Breast epithelium (tissue), 4 donors: ENCODE data around the gene SATB1. TPM values are rescaled to one million over a fixed set of nuclear protein-coding genes. Genes with fewer than 3 reads are reported as not detected.

Experiments used
- DNase-seq, 2 donors: peaks; one replicate each; pipeline ENCODE4 v3.0.0-alpha.2; 2019; ENCODE audit warnings: low spot score in 2 of 2
- H3K27ac ChIP-seq, 2 donors: fragments of 200-600 bp; sonication (generic) in 1 of 2; one replicate each; pipeline ENCODE4 v1.5.1; 2016 to 2019; ENCODE audit warnings: mild to moderate bottlenecking in 1 of 2
- H3K27me3 ChIP-seq, 2 donors: fragments of 200-600 bp; sonication (generic) in 1 of 2; one replicate each; pipeline versions ENCODE4 v1.5.1 to v1.6.0; 2017 to 2019; ENCODE audit warnings: control low read depth in 1 of 2, mild to moderate bottlenecking in 1 of 2
- H3K36me3 ChIP-seq: fragments of 200-600 bp; one replicate; pipeline ENCODE4 v1.5.1; 2019
- H3K4me1 ChIP-seq, 2 donors: fragments of 200-600 bp; sonication (generic); one replicate each; pipeline ENCODE4 v1.5.1; 2016 to 2019; ENCODE audit warnings: control low read depth in 1 of 2
- H3K4me3 ChIP-seq, 3 donors: fragments of 200-600 bp; sonication (generic); 1 replicate in 2 of 3; 2 replicates in 1 of 3; pipeline ENCODE4 v1.5.1; 2016 to 2019; ENCODE audit warnings: mild to moderate bottlenecking in 3 of 3, moderate library complexity in 2 of 3
- H3K9me3 ChIP-seq, 2 donors: fragments of 200-600 bp; sonication (generic) in 1 of 2; one replicate each; pipeline ENCODE4 v1.5.1; 2016 to 2019; ENCODE audit warnings: control low read depth in 1 of 2
- CTCF ChIP-seq, 3 donors: fragments of 450-650 bp; IDR thresholded peaks; one replicate each; pipeline ENCODE4 v1.5.1; 2016 to 2017; ENCODE audit warnings: antibody characterized with exemption in 3 of 3, mild to moderate bottlenecking in 3 of 3, moderate library complexity in 3 of 3
- POLR2A ChIP-seq: fragments of 450-650 bp; IDR thresholded peaks from one replicate; pipeline ENCODE4 v1.6.1; 2016; ENCODE audit warnings: antibody characterized with exemption, mild to moderate bottlenecking, moderate library complexity
- POLR2AphosphoS5 ChIP-seq, 3 donors: sonication (generic); formaldehyde crosslinking; IDR thresholded peaks; one replicate each; pipeline ENCODE4 v1.6.1; 2017; ENCODE audit warnings: antibody characterized with exemption in 3 of 3
- intact Hi-C: fragments of 100-400 bp; cut with DNase I; formaldehyde crosslinking; loops from one replicate; pipeline ENCODE4 v1.15.1; 2023; ENCODE audit warnings: low total_unique reads
- total RNA-seq, 3 donors: library from RNA; depleted of rRNA; stranded (reverse); fragments of >200 nt; gene quantifications; one replicate each; pipeline ENCODE4 v1.1.0, GENCODE V29; 2016

Gene SATB1
- total RNA-seq, 3 donors from 2014 or later: 25.4 to 55.5 (median 51.1) TPM

GRCh38 chr3:18382760-18383369, 42.3 kb downstream of the SATB1 start:
- H3K36me3 ChIP-seq: no peaks in the 10 kb centered on the region
- no peak overlapping the region for H3K4me3 ChIP-seq
- H3K4me1 ChIP-seq: no peaks in the 10 kb centered on the region
- H3K27ac ChIP-seq: no peak overlapping the region
- no peak for DNase-seq
- no peaks in the 10 kb centered on the region for H3K9me3 ChIP-seq
- intact Hi-C loops: no loop called here
- no peaks in the 10 kb centered on the region for H3K27me3 ChIP-seq
- TF ChIP-seq POLR2AphosphoS5 (IDR thresholded peaks at IDR 0.05): no peak
- no peak for TF ChIP-seq POLR2A
- no peak for TF ChIP-seq CTCF (IDR thresholded peaks at IDR 0.05)

GRCh38 chr3:18379647-18380046, 45.5 kb downstream of the SATB1 start:
- Histone ChIP-seq H3K4me1 (no peaks in the 10 kb centered on the region), H3K27me3 (no peaks in the 10 kb centered on the region), H3K9me3 (no peaks in the 10 kb centered on the region), H3K36me3 (no peaks in the 10 kb centered on the region), H3K27ac (no peak overlapping the region), H3K4me3 (no peak overlapping the region)
- no peak for DNase-seq
- intact Hi-C loops: no loop called here
- TF ChIP-seq CTCF (IDR thresholded peaks at IDR 0.05) (no peak), POLR2AphosphoS5 (IDR thresholded peaks at IDR 0.05) (no peak), POLR2A (no peak)

GRCh38 chr3:18378218-18378617, 46.9 kb downstream of the SATB1 start:
- no peak overlapping the region for H3K27ac ChIP-seq
- no peaks in the 10 kb centered on the region for H3K9me3 ChIP-seq
- no peaks in the 10 kb centered on the region for H3K4me1 ChIP-seq
- H3K27me3 ChIP-seq: no peaks in the 10 kb centered on the region
- H3K4me3 ChIP-seq: no peak overlapping the region
- no peak for DNase-seq
- TF ChIP-seq POLR2AphosphoS5 (IDR thresholded peaks at IDR 0.05) (no peak), POLR2A (no peak), CTCF (IDR thresholded peaks at IDR 0.05) (no peak)
- intact Hi-C loops: no loop called here
- H3K36me3 ChIP-seq: no peaks in the 10 kb centered on the region

- Histone ChIP-seq H3K36me3 (no peaks in the 10 kb centered on the region), H3K4me3 (no peak overlapping the region), H3K4me1 (no peaks in the 10 kb centered on the region), H3K27me3 (no peaks in the 10 kb centered on the region), H3K9me3 (no peaks in the 10 kb centered on the region), H3K27ac (no peak overlapping the region)
- no peak for DNase-seq
- TF ChIP-seq CTCF (IDR thresholded peaks at IDR 0.05): no peak
- TF ChIP-seq POLR2AphosphoS5 (IDR thresholded peaks at IDR 0.05): no peak
- TF ChIP-seq POLR2A: no peak
- intact Hi-C loops: no loop called here
Measured at GRCh38 chr3:18376682-18377081, 48.5 kb downstream of the SATB1 start.

GRCh38 chr3:18372786-18373405, 52.2 kb downstream of the SATB1 start:
- H3K9me3 ChIP-seq: no peaks in the 10 kb centered on the region
- H3K4me1 ChIP-seq: no peaks in the 10 kb centered on the region
- no peaks in the 10 kb centered on the region for H3K27me3 ChIP-seq
- H3K36me3 ChIP-seq: no peaks in the 10 kb centered on the region
- H3K4me3 ChIP-seq: no peak overlapping the region
- no peak overlapping the region for H3K27ac ChIP-seq
- TF ChIP-seq CTCF (IDR thresholded peaks at IDR 0.05) (no peak), POLR2AphosphoS5 (IDR thresholded peaks at IDR 0.05) (no peak), POLR2A (no peak)
- DNase-seq: no peak
- intact Hi-C loops: no loop called here
